Loucy (cell line): Measurements from ENCODE around the gene WNT11.

Source experiments
- CTCF ChIP-seq: fragments of 200-600 bp; sonication (generic); conservative IDR thresholded peaks from 2 replicates; pipeline ENCODE4 v1.5.1; 2014; ENCODE audit warnings: mild to moderate bottlenecking, antibody characterized with exemption, low read length
- EZH2phosphoT487 ChIP-seq: fragments of 200-600 bp; IDR thresholded peaks from 2 replicates; pipeline ENCODE4 v1.6.1; 2018; ENCODE audit warnings: antibody characterized with exemption, mild to moderate bottlenecking, moderate library complexity, borderline replicate concordance

GRCh38 chr11:76218449-76219178, 12.3 kb upstream of the WNT11 start:
- TF ChIP-seq CTCF (no peak), EZH2phosphoT487 (no peak)
